HG02571 (cell line): ENCODE measurements around the gene MAP2K5.

ENCODE experiments used
- ATAC-seq: cut with Tn5 transposase; IDR thresholded peaks from one replicate; pipeline ENCODE4 v1.9.1; 2021; ENCODE audit warnings: mild to moderate bottlenecking, moderate library complexity; ENCODE audit not compliant: unreplicated experiment

MAP2K5 gene

GRCh38 chr15:67542420-67543347 is at the start of gene MAP2K5:
Gene MAP2K5, plus strand, starts transcription at chr15:67542703. Its CDS starts 633 bp downstream, at chr15:67543336.
- peak; percentile 59 for ATAC-seq

DNA sequence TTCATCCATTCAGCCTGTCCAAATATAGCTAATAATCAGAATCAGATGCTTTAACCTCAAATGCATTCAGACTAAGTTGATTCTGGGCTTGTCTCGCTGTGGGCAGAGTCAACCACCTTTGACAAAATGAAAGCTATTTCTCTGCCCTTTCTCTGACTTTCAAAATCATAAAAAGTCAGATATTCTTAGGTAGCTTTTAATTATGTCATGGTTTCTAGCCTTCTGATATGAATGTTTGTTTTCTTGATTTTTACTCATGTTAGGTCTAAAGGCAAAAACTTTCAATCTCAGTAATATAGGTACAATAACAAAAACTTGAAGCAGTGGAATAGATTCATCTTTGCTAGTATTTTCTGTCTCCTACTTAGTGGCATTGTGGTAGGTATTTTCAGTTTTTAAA is 46.9 kb upstream of the MAP2K5 start:
- ATAC-seq, result no peak

GRCh38 chr15:67501177-67501835 is 41.2 kb upstream of the MAP2K5 start:
- no peak for ATAC-seq

DNA sequence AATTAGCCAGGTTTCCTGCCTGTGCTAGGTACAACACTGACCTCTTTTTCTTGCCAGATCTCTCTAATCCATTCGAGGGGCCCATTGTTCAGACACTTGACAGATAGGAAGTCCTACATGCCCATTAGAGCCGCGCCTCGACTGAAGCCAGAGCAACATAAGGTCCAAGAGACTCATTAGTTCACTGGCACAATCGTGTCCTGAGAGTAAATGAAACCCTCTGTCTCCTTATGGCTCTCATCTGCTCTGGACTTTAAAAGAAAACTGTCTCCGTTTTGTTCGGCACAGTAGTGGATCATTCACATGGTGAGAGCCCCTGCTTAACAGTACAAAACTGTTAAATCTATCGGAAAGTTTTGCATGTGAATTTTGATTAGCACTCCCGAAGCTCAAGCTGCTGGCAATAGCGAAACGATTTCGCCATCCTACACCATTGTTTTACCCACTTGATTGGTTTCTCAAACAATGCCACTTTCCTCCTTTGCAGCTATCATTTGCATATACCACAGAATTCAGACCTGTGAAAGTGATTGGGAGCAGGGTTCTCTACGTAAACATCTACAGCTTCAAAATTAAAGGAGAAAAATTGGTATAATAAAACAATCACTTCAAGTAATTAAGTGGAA is 40.6 kb upstream of the MAP2K5 start:
- no peak for ATAC-seq

DNA sequence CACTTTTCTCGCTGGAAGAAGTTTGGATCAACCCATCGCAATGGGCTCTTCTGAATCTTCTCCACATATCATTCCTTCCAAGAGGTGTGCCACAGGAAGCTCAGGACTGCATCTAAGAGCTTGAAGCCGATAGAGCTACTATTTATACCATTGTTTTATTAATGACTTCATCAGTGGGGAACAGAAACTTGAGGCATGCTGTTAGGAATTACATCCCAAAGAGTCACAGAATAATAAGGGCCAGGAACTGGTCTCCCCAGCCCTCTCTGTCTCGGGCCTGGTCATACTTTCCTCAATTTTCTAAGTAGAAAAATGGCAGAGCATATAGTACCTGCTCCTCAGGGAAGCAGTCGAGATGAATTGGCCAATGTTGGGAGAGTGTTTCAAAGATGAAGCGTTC is 38.4 kb upstream of the MAP2K5 start:
- ATAC-seq, result no peak

DNA sequence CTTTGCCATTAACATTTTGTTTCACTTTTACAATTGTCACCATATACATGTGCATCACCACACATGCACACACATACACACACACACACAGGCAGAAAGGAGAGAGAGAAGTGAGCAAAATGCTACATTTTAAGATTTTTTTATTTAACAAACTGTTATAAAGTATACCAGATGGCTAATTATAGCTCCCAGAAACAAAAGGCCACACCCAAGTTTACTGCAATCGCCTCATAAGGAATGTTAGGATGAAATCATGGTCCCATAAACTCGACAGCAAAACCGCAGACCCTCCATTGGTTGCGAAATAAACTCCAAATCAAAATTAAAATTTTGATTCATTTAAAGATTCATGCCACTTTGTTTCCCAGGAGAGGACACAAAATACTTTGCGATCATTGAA is 37.7 kb upstream of the MAP2K5 start:
- no peak for ATAC-seq

DNA sequence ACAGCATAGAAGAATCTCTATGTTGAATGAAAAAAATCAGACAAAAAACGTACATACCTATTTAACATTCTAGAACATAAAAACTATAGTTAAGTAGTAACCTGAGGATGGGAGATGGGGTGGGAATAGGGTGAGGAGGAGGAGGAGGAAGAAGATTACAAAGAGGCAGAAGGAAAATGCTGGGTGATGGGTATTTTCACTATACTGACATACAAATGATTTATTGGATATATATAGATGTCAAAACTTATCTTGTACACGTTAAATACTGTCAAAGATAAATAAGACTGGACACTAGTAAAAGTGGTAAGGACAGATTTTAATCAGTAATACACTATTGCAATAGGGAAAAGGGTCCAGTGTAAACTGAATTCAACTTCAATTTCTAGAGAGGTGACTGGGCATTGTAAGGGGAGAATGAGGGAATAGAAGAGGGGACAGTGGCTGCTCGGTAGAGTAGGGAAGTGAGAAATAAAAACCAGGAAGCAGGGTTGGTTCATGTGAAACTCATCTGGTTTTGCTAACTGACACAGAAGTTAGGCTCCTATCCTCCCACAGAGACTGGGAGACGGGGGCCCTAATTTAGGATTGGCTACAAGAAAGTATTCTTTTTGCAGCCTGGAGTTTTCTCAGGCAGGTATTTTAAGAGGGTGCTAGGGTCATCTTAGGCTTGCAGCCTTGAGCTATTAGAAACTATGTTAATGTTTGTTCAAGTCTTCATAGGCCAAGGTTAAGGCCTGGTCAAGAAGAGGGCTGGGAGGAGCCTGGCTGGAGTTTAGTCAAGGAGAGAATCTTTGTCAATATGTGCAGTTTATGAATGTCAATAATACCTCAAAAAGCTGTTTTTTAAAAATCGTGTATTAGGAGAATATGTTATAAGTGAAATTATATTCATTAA is 36.6 kb upstream of the MAP2K5 start:
- no peak for ATAC-seq

DNA sequence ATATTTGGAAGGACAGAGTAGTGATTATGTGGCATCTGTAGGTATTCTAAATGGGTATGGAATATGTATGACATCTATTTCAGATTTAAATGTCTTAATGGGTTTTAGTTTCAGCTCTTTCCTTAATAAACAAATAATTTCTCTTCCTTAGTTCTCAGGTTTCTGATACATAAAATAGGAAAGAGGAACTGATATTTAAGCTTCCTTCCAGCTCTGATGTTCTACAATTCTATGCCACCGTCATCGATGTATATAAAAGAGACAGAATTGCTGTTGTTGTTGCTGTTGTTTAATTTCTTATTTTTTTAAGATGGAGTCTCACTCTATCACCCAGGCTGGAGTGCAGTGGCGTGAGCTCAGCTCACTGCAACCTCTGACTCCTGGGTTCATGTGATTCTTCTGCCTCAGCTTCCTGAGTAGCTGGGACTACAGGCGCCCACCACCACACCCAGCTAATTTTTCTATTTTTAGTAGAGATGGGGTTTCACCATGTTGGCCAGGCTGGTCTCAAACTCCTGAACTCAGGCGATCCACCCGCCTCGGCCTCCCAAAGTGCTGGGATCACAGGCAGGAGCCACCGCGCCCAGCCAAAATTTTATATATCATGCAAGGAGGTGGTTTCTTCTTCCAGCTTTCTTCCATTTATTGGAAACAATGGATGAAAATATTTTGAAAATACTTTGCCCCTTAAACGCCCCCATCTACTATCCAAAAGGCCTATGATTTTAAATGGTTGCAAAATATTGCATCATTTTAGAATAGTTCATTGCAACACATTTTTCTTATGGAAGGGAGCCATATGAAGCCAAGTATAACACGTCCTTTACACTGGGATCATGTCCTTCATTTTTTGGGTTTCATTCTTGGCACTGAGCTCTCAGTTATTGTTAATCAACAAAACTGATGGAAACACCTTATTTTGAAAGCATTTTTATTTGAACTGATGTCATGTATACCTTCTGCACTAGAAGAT is 35.4 kb upstream of the MAP2K5 start:
- ATAC-seq, result no peak

DNA sequence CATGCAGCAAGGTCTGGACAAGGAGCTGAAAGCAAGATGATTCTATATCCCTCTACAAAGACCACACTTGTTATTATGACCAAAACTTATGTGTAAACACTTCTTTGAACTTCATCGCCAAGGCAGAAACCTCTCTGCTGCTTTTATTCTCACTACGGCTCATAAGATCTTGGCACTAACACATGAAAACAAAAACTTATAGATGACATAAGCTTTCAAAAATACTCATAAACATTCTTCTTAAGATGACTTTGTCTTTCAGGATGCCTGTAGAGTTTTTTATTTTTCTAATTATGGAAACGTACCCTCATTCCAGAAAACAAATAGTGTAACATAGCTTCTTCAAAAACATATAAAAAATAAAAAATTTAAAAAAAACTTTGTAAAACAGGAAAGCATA is 34.1 kb upstream of the MAP2K5 start:
- no peak for ATAC-seq

- no peak for ATAC-seq
Observed at GRCh38 chr15:67509918-67510317, 32.6 kb upstream of the MAP2K5 start.

- no peak for ATAC-seq
Observed at GRCh38 chr15:67510597-67511190, 31.8 kb upstream of the MAP2K5 start.

GRCh38 chr15:67511606-67512005 is 30.9 kb upstream of the MAP2K5 start:
- ATAC-seq, result no peak

- ATAC-seq, result no peak
Observed at GRCh38 chr15:67512140-67512539, 30.4 kb upstream of the MAP2K5 start.

- ATAC-seq, result no peak
Observed at GRCh38 chr15:67512933-67513714, 29.4 kb upstream of the MAP2K5 start.

DNA sequence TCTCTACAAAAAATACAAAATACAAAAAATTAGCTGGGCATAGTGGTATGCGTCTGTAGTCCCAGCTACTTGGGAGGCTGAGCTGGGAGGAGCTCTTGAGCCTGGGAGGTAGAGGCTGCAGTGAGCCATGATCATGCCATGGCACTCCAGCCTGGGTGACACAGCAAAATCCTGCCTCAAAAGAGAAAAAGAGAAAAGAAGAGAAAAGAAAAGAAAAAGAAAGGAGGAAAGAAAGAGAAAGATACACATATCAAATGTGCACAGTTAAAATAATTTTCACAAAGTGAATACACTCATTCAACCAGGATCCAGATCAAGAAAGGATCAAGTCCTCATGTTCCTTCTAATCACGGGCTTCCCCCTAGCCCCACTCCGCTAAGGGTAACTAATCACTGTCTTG is 27.4 kb upstream of the MAP2K5 start:
- no peak for ATAC-seq

DNA sequence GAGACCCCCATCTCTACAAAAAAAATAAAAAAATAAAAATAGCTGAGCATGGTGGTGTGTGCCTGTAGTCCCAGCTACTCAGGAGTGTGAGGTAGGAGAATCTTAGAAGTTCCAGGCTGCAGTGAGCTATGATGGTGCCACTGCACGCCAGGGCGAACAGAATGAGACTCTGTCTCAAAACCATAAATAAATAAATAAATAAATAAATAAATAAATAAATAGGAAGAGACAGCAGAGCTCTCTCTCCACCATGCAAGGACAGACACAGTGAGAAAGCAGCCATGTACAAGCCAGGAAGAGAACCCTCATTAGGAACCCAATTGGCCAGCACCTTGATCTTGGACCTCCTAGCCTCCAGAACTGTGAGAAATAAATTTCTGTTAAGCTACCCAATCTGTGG is 26.9 kb upstream of the MAP2K5 start:
- ATAC-seq, result no peak

DNA sequence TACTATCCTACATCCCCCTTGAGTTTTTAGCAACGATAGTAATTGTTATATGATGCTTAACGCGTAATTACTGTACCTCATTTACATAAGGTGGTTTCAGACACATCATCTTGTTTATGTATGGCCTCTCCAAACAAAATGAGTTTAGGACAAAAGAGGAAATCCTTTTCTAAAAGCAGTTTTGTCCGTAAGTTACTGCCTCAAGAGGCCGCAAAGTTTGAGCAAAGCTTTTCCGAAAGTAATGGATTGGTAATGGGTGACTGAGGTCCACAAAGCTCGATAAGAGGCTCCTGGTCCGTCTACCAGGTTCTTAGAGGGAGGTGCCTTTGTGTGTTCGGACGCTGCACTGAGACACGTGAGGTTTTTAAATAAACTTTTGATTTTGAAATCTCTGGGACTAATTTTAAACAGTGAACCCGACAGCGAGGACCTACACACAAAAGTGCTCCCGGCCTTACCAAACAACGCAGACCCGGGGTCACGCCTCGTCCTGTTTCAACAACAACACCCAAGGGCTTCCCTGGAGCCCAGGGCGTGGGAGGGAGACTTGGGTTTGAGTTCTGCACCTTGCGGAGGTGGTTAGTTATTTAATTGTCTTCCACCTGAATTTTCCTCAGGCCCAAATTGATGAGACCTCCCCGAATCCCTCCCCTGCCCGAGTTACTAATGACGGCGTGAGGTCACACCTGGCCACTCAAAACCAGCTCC is 22.0 kb upstream of the MAP2K5 start:
- ATAC-seq, result no peak
